Myocyte (in vitro differentiated cells): ENCODE results near the gene LIMK2. TPM values are rescaled to one million over a fixed set of nuclear protein-coding genes. Genes with fewer than 3 reads are reported as not detected.

Source experiments
- DNase-seq: peaks from one replicate; pipeline ENCODE4 v3.0.0-alpha.2; 2012; ENCODE audit warnings: low read depth
- total RNA-seq: library from RNA; depleted of rRNA; stranded (reverse); fragments of >200 nt; gene quantifications from 2 replicates; pipeline ENCODE4 v1.2.3, GENCODE V29; 2014

LIMK2 gene
- total RNA-seq, 1 donor from 2014 or later, result 67.3 TPM

DNA sequence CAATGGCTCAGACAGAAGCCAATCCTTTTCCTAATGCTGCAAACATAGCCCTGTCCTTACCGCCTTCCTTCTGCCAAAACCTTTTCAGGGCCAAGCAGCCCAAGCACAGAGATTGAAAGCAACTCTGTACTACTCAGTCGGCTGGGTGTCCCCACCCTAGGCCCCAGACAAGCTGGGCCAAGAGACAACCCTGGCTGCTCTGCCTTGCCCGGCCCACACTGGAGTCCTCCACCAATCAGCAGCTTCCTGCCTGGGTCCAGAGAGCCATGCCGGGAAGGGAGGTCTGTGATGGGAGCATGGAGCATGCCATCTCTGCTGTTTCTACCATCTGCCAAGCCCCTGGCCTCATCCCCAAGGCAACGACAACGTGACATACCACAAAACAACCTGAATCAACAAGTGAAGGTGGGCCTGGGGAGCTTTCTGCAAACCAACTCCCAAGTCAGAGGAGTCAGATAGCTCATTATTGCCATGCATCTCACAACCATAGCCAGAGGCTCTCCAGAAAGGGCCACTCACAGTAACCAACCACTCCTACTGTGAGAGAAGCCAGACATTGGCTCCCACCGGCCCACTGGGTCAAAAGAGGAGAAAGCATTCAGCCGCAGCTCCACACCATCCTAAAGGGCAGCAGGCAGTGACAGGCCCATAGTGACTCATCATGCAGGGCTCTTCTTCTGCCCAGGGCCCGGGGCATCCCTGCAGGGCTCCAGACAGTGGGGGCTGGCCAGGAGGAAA lies 115.9 kb downstream of the LIMK2 start:
- DNase-seq, result peak; percentile 53

DNA sequence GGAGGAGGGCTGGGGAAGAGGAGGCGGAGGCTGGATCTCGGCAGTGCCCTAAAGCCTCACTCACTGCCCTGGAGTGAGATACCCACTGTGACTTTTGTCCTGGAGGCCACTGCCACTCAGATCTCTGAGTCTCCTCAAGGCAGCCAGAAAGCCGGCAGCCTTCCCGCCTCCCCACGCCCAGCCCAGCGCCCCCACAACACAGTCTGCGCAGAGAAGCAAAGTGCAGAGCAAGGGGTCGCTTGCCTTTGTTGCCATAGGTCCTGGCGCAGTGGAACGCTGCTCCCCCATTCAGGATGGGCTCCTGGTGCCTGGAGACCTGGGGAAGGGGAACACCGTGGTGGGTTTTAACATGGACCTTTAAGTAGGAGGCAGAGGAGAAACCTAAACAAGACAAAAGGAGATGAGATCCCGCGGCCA lies 116.5 kb downstream of the LIMK2 start:
- no peak for DNase-seq

DNA sequence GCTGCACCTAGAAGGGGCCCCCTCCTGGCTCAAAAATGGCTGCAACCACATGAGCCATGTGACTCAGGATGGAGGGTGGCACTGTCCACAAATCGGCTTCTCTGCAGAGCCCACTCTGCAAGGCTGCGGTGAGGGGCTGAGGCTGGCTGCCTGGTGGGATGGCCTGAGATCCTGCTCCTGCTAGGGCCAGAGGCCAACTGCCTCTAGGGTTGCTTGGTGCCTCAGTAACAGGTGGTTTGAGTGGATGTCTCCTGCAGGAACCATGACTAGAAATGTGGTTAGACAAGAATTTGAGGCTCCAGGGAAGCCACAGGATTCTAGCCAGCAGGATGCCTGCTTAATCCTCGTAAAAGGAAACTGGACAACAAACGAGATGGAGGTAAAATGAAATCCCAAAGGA lies 116.9 kb downstream of the LIMK2 start:
- peak; percentile 92 for DNase-seq

Other genes with a start within 250 kb of the LIMK2 start
- 16.4 and 18.3 TPM in 2 replicates for gene MORC2, start 243.5 kb upstream of the LIMK2 start, total RNA-seq
- gene TUG1, start 243.0 kb upstream of the LIMK2 start, total RNA-seq, result 54.2 and 54.5 TPM in 2 replicates
- 210 and 293 TPM in 2 replicates for gene SMTN, start 131.0 kb upstream of the LIMK2 start, total RNA-seq
- 223 and 238 TPM in 2 replicates for gene SELENOM, start 104.7 kb upstream of the LIMK2 start, total RNA-seq
- 0.40 and 0.57 TPM in 2 replicates for gene INPP5J, start 89.3 kb upstream of the LIMK2 start, total RNA-seq
- 0.21 and 1.7 TPM in 2 replicates for gene PLA2G3, start 71.8 kb upstream of the LIMK2 start, total RNA-seq
- 26.6 and 30.3 TPM in 2 replicates for gene RNF185, start 52.1 kb upstream of the LIMK2 start, total RNA-seq
- 10.9 and 16.0 TPM in 2 replicates for gene PIK3IP1, start 80.2 kb downstream of the LIMK2 start, total RNA-seq
- 8.8 and 11.6 TPM in 2 replicates for gene PATZ1, start 134.0 kb downstream of the LIMK2 start, total RNA-seq
- 101 and 143 TPM in 2 replicates for gene DRG1, start 187.3 kb downstream of the LIMK2 start, total RNA-seq